Cardiac fibroblast (primary cell): ENCODE results near the gene COL4A2.

ENCODE experiments used
- DNase-seq, 2 donors: peaks; one replicate each; pipeline versions ENCODE4 v3.0.0 to v3.0.0-alpha.2; 2010; ENCODE audit warnings: low read depth in 2 of 2
- H3K4me3 ChIP-seq, 2 donors: replicated peaks in 1 of 2; 1 replicate in 1 of 2; 2 replicates in 1 of 2; pipeline ENCODE4 v1.5.1; 2011; ENCODE audit warnings: low read depth in 2 of 2, low read length in 2 of 2, mild to moderate bottlenecking in 2 of 2, moderate library complexity in 1 of 2
- TF ChIP-seq, protein P1 (sequence below): IDR thresholded peaks from one replicate; pipeline ENCODE4 v1.5.1; 2011; ENCODE audit warnings: low read depth, mild to moderate bottlenecking, low read length, inconsistent platforms

Gene COL4A2

DNA sequence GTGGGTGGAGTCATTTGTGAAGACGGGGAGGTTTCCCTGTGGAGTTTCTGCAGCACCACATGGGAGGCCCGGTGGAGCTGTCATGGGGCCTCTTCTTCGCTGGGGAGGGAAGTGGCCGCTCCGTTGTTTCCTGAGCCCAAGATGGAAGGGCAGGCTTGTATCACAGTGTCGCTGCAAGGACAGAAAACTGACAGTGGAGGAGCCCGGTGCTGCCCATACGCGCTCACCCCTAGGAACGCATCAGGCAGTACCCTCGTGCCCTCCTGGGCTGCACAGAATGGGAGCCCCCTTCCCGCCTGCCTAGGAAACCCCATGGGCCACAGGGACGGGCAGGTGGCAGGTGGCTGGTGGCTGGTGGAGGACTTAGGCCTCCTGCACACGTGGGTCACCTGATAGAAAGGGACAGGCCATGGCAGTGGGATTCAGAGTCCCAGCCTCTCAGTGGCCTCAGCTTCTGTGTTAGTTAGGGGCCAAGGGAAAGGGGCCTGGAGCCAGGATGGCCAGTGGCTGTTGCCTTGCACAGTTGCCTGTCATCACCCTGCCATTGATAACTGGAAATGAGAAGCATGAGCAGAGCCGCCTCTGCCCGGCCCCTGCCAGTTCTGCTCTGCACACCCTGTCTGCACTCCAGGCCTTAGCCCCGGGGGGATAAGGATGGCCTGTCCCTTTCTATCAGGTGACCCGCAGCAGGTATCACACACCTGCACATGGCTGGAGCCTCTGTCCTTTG lies 7.6 kb downstream of the COL4A2 start:
- TF ChIP-seq, protein P1, sequence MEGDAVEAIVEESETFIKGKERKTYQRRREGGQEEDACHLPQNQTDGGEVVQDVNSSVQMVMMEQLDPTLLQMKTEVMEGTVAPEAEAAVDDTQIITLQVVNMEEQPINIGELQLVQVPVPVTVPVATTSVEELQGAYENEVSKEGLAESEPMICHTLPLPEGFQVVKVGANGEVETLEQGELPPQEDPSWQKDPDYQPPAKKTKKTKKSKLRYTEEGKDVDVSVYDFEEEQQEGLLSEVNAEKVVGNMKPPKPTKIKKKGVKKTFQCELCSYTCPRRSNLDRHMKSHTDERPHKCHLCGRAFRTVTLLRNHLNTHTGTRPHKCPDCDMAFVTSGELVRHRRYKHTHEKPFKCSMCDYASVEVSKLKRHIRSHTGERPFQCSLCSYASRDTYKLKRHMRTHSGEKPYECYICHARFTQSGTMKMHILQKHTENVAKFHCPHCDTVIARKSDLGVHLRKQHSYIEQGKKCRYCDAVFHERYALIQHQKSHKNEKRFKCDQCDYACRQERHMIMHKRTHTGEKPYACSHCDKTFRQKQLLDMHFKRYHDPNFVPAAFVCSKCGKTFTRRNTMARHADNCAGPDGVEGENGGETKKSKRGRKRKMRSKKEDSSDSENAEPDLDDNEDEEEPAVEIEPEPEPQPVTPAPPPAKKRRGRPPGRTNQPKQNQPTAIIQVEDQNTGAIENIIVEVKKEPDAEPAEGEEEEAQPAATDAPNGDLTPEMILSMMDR = no peak
- H3K4me3 ChIP-seq = no peak overlapping the region
- no peak for DNase-seq

DNA sequence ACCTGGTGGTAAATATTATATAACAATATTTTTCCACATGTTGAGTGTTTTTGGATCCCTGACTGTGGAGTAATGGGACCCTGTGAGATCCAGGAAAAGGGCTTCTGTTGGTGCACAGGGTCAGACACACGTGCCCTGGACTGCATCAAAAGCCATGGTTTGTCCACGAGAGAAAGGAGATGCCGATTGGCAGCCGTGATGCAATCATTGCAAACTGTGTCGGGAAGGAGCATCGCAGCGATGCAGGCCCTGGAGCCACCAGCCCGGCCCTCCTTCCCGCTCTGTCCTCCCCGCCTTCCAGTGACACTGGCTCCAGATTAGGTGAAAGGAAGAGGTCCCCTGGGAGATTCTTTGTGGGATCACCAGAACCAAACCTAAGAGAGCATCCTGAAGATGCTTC lies 9.1 kb downstream of the COL4A2 start:
- no peak overlapping the region for H3K4me3 ChIP-seq
- TF ChIP-seq, protein P1 = no peak
- DNase-seq = no peak

DNA sequence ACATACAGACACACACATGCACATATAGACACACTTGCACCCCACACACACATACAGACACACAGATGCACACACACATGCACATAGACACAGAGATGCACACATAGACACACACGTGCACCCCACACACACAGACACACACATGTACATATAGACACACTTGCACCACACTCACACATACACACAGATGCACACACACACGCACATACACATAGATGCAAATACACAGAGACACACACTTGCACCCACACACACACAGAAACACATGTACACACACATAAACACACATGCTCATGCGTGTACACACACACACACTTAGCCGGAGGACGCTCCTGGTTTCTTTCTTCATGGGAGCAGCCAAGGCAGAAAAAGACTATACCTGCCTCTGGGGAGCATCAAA lies 10.0 kb downstream of the COL4A2 start:
- DNase-seq = no peak
- no peak overlapping the region for H3K4me3 ChIP-seq
- TF ChIP-seq, protein P1 = no peak

DNA sequence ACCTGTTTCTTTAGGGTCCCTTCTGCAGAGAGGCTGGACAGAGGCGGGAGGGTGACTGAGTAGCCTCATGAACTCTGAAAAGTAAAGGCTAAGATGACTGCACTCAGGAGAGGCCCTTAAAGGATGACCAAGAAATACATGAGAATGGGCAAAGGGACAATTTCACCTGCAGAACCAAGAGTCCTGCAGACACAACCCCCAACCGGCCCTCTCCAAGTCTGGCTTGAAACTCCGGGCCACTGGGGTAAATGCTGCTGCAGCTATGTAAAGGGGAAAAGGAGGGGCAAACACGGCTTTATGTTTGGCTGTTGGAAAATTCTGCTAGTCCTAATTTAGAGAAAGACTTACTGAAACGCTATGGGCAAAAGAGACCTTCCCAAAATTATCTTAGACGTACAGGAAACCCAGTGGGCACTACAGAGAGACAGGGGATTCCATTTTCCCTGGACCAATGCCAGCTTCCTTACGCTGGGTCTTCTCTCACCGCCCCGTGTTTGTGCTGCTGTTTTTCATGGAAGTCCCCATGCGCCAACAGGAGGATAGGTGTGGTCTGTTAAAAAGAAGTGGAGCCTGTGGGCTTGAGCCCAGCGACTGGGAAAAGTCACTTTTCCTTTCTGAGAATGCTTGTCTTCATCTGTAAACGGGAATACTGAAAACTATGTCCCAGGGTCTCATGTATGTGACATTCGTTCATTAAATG lies 10.6 kb downstream of the COL4A2 start:
- TF ChIP-seq, protein P1 = no peak
- DNase-seq = no peak

GRCh38 chr13:110318920-110319319 lies 11.8 kb downstream of the COL4A2 start:
- no peak overlapping the region for H3K4me3 ChIP-seq
- no peak for DNase-seq
- TF ChIP-seq, protein P1 = no peak

More for the DNA sequence above, 10.6 kb downstream of the COL4A2 start:
- no peak overlapping the region for H3K4me3 ChIP-seq

DNA sequence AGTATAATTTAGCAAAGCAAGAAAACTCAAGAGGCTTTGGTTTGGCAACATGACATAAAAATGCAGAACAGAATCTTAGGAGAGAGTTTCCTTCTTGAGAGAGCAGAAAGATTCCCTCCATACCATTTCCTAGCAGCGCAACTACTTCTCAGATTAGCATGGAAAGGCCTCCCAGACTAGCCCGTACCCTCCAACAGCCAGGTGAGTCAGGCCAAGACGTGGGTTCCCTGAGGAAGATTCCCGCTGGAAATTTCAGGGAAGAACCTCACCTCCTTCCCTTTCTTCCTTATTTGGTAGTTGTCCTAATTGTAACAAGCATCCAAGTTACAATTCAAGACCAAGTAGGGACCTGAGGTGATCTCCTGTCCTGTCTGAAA lies 12.3 kb downstream of the COL4A2 start:
- DNase-seq = no peak
- H3K4me3 ChIP-seq = peak overlapping the region in 1 of 2 donors; percentile 18
- TF ChIP-seq, protein P1 = no peak
